GDM1 (cell line): ENCODE results near the gene SERTAD3.
A peak's percentile ranks its signal among the peaks of the same experiment; 100 is the strongest.
"Not testable (repeated sequence)": the region's sequence is repeated elsewhere in the genome, so short reads cannot be mapped to it uniquely, and the experiment has no call there.

Experiments used
- DNase-seq: peaks from one replicate; lab custom pipeline; 2025; lab: John Stamatoyannopoulos, UW

Gene SERTAD3

GRCh38 chr19:40457953-40458596 lies 13.9 kb upstream of the SERTAD3 start:
- no peak for DNase-seq

- no peak for DNase-seq
Observed at GRCh38 chr19:40457048-40457447, 12.9 kb upstream of the SERTAD3 start.

- not testable (repeated sequence) for DNase-seq
Observed at GRCh38 chr19:40453943-40454342, 9.8 kb upstream of the SERTAD3 start.

GRCh38 chr19:40453151-40453735 lies 9.1 kb upstream of the SERTAD3 start:
- no peak for DNase-seq

GRCh38 chr19:40452016-40452415 lies 7.9 kb upstream of the SERTAD3 start:
- no peak for DNase-seq

GRCh38 chr19:40450664-40451063 lies 6.5 kb upstream of the SERTAD3 start:
- no peak for DNase-seq

GRCh38 chr19:40449506-40449905 lies 5.4 kb upstream of the SERTAD3 start:
- DNase-seq = no peak

GRCh38 chr19:40446263-40446784 lies 2.2 kb upstream of the SERTAD3 start:
- no peak for DNase-seq

GRCh38 chr19:40445780-40446262 lies 1.7 kb upstream of the SERTAD3 start:
- no peak for DNase-seq

- no peak for DNase-seq
Observed at GRCh38 chr19:40444825-40445312, 734 bp upstream of the SERTAD3 start.

GRCh38 chr19:40443131-40443999 lies 770 bp downstream of the SERTAD3 start:
- DNase-seq = peak; percentile 99

GRCh38 chr19:40442328-40443130 lies 1.6 kb downstream of the SERTAD3 start:
- DNase-seq = no peak

GRCh38 chr19:40441719-40442253 lies 2.3 kb downstream of the SERTAD3 start:
- DNase-seq = no peak

GRCh38 chr19:40438284-40438683 lies 5.9 kb downstream of the SERTAD3 start:
- DNase-seq = no peak

- peak; percentile 79 for DNase-seq
Observed at GRCh38 chr19:40433391-40434216, 10.5 kb downstream of the SERTAD3 start.

- DNase-seq = not testable (repeated sequence)
Observed at GRCh38 chr19:40432760-40433159, 11.4 kb downstream of the SERTAD3 start.

- DNase-seq = no peak
Observed at GRCh38 chr19:40431698-40432097, 12.4 kb downstream of the SERTAD3 start.

GRCh38 chr19:40430242-40430641 lies 13.9 kb downstream of the SERTAD3 start:
- DNase-seq = not testable (repeated sequence)

- DNase-seq = not testable (repeated sequence)
Observed at GRCh38 chr19:40428197-40428596, 15.9 kb downstream of the SERTAD3 start.
